Measurements from ENCODE around the gene MRPL17.

GRCh38 chr11:6687876-6688275, 4.7 kb upstream of the MRPL17 start:
- TF ChIP-seq CTCF (conservative IDR thresholded peaks at IDR 0.05; ENCODE audit: low read length) (no peak), EZH2phosphoT487 (IDR thresholded peaks at IDR 0.05; ENCODE audit: borderline replicate concordance) (no peak)

Measured in Loucy (cell line).